ENCODE results near the gene PRRT1.

DNA sequence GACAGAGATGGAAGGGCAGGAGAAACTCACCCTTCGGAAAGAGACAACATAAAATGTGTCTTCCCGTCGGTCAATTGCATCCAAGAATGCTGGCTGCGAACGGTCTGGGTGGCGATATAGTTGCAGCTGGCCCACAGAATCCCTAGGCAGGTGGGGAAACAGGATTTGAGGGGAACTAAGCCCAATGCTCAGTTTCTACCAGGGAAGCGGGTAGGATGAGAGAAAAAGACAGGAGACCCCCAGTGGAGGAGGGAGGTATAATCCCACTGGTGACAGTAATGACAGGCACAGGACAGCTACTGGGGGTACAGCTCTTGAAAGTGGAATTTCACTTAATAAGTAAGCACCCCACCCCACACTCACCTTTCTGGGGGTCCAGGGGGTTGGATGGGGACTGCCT is 35.1 kb downstream of the PRRT1 start:
- TF ChIP-seq, protein P1, sequence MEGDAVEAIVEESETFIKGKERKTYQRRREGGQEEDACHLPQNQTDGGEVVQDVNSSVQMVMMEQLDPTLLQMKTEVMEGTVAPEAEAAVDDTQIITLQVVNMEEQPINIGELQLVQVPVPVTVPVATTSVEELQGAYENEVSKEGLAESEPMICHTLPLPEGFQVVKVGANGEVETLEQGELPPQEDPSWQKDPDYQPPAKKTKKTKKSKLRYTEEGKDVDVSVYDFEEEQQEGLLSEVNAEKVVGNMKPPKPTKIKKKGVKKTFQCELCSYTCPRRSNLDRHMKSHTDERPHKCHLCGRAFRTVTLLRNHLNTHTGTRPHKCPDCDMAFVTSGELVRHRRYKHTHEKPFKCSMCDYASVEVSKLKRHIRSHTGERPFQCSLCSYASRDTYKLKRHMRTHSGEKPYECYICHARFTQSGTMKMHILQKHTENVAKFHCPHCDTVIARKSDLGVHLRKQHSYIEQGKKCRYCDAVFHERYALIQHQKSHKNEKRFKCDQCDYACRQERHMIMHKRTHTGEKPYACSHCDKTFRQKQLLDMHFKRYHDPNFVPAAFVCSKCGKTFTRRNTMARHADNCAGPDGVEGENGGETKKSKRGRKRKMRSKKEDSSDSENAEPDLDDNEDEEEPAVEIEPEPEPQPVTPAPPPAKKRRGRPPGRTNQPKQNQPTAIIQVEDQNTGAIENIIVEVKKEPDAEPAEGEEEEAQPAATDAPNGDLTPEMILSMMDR (IDR thresholded peaks at IDR 0.05; ENCODE audit: borderline replicate concordance, extremely low read depth, low read length, poor library complexity, severe bottlenecking): peak; percentile 71
- TF ChIP-seq EZH2 (IDR thresholded peaks at IDR 0.05; ENCODE audit: borderline replicate concordance, low read depth, low read length, severe bottlenecking): no peak

Measured in DND-41 (cell line).